GM23338 (cell line): ENCODE data around the gene CTRB1. TPM values are rescaled to one million over a fixed set of nuclear protein-coding genes. Genes with fewer than 3 reads are reported as not detected.
A peak's percentile ranks its signal among the peaks of the same experiment; 100 is the strongest.
"Not testable (repeated sequence)": the region's sequence is repeated elsewhere in the genome, so short reads cannot be mapped to it uniquely, and the experiment has no call there.

ENCODE experiments used
- ATAC-seq: fragments of 200-7000 bp; cut with Tn5 transposase; 3 replicates; pipeline ENCODE4 v1.9.1; 2020
- DNase-seq: peaks from one replicate; pipeline ENCODE4 v3.0.0-alpha.2; 2015; ENCODE audit warnings: low spot score
- H2AFZ ChIP-seq: fragments of 200-600 bp; sonication (generic); 2 replicates; pipeline ENCODE4 v1.8.0; 2016; ENCODE audit warnings: antibody characterized with exemption, mild to moderate bottlenecking, moderate library complexity
- H3F3A ChIP-seq: fragments of 200-600 bp; sonication (generic); replicated peaks from 2 replicates; pipeline ENCODE4 v1.8.0; 2017; ENCODE audit warnings: antibody characterized with exemption, mixed run types, low read depth
- H3K27ac ChIP-seq: fragments of 200-600 bp; sonication (generic); 2 replicates; pipeline ENCODE4 v1.6.1; 2016; ENCODE audit warnings: low read depth
- H3K27me3 ChIP-seq: fragments of 200-600 bp; sonication (generic); 2 replicates; pipeline ENCODE4 v1.8.0; 2016; ENCODE audit warnings: mild to moderate bottlenecking, mixed run types, moderate library complexity; ENCODE audit not compliant: insufficient read depth
- H3K36me3 ChIP-seq: fragments of 200-600 bp; sonication (generic); 2 replicates; pipeline ENCODE4 v1.8.0; 2016; ENCODE audit warnings: mild to moderate bottlenecking; ENCODE audit not compliant: insufficient read depth
- H3K4me1 ChIP-seq: fragments of 200-600 bp; sonication (generic); 2 replicates; pipeline ENCODE4 v1.8.0; 2016; ENCODE audit warnings: mild to moderate bottlenecking, moderate library complexity; ENCODE audit not compliant: insufficient read depth
- H3K4me2 ChIP-seq: fragments of 200-600 bp; sonication (generic); 2 replicates; pipeline ENCODE4 v1.7.1; 2017; ENCODE audit warnings: mixed run types
- H3K4me3 ChIP-seq: fragments of 200-600 bp; sonication (generic); 2 replicates; pipeline ENCODE4 v1.6.1; 2016; ENCODE audit warnings: mixed run types
- H3K79me2 ChIP-seq: fragments of 200-600 bp; sonication (generic); replicated peaks from 2 replicates; pipeline ENCODE4 v1.8.0; 2017; ENCODE audit warnings: mild to moderate bottlenecking; ENCODE audit not compliant: insufficient read depth
- H3K9me2 ChIP-seq: fragments of 200-600 bp; sonication (generic); 2 replicates; pipeline ENCODE4 v1.8.0; 2017; ENCODE audit not compliant: insufficient read depth
- H4K20me1 ChIP-seq: fragments of 200-600 bp; sonication (generic); replicated peaks from 2 replicates; pipeline ENCODE4 v1.8.0; 2017; ENCODE audit warnings: mild to moderate bottlenecking; ENCODE audit not compliant: insufficient read depth
- H3K27ac Mint-ChIP-seq: 2 replicates; pipeline ENCODE4 v1.8.0; 2020; ENCODE audit warnings: inconsistent platforms, mild to moderate bottlenecking, moderate library complexity, mixed read lengths
- H3K27me3 Mint-ChIP-seq: 3 replicates; pipeline ENCODE4 v1.8.0; 2022; ENCODE audit warnings: low read depth, mild to moderate bottlenecking, moderate library complexity, mixed read lengths, inconsistent platforms; ENCODE audit not compliant: insufficient read depth, poor library complexity
- H3K36me3 Mint-ChIP-seq: 3 replicates; pipeline ENCODE4 v1.8.0; 2021; ENCODE audit warnings: low read depth, mild to moderate bottlenecking, inconsistent platforms, moderate library complexity, mixed read lengths
- H3K4me1 Mint-ChIP-seq: 3 replicates; pipeline ENCODE4 v1.8.0; 2020; ENCODE audit warnings: mild to moderate bottlenecking, inconsistent platforms, mixed read lengths
- H3K4me3 Mint-ChIP-seq: 3 replicates; pipeline ENCODE4 v1.8.0; 2021; ENCODE audit warnings: moderate library complexity, mild to moderate bottlenecking, inconsistent platforms, mixed read lengths
- H3K9me3 Mint-ChIP-seq: 3 replicates; pipeline ENCODE4 v1.8.0; 2020; ENCODE audit warnings: moderate library complexity, mild to moderate bottlenecking, inconsistent platforms, mixed read lengths
- EZH2 ChIP-seq: fragments of 200-600 bp; sonication (generic); IDR thresholded peaks from one replicate; pipeline ENCODE4 v1.8.0; 2017; ENCODE audit warnings: antibody characterized with exemption, mild to moderate bottlenecking, low read depth; ENCODE audit not compliant: unreplicated experiment
- JUNB ChIP-seq: IDR thresholded peaks from one replicate; pipeline ENCODE4 v1.6.1; 2016; ENCODE audit warnings: antibody characterized with exemption; ENCODE audit not compliant: unreplicated experiment
- NANOG ChIP-seq: IDR thresholded peaks from 2 replicates; pipeline ENCODE4 v1.6.1; 2016; ENCODE audit warnings: antibody characterized with exemption, borderline replicate concordance
- POLR2AphosphoS5 ChIP-seq: IDR thresholded peaks from 2 replicates; pipeline ENCODE4 v1.6.1; 2016; ENCODE audit warnings: antibody characterized with exemption, low read depth
- ZNF114 ChIP-seq: fragments of 250-450 bp; sonication (Bioruptor Pico); IDR thresholded peaks from 2 replicates; pipeline ENCODE4 v1.5.0; 2020; ENCODE audit warnings: mild to moderate bottlenecking, moderate library complexity
- polyA plus RNA-seq: library from polyadenylated mRNA; unstranded; fragments of >200 nt; fragmentation: Nextera tagmentation; extraction: Ambion mirVana; gene quantifications from 2 replicates; pipeline ENCODE4 v1.2.1, GENCODE V29; 2016
- total RNA-seq: library from RNA; depleted of rRNA; stranded (reverse); fragments of >200 nt; shearing (Covaris generic); gene quantifications from 2 replicates; pipeline ENCODE4 v1.2.3, GENCODE V29; 2014
- TF ChIP-seq, protein P1 (sequence below), 2 experiments: fragments of 200-600 bp in 1 of 2; sonication (generic) in 1 of 2; conservative IDR thresholded peaks; 2 replicates each; pipeline versions ENCODE4 v1.5.1 to v1.6.1; 2016 to 2017; ENCODE audit warnings: antibody characterized with exemption in 2 of 2, low read depth in 2 of 2, mild to moderate bottlenecking in 2 of 2, moderate library complexity in 1 of 2

The CTRB1 gene
- total and polyA plus RNA-seq, 2 experiments from 2014 or later: not detected

- DNase-seq (no peak), ATAC-seq (no peak)
- Histone ChIP-seq H3K27me3 (no peaks in the 10 kb centered on the region), H3K36me3 (no peaks in the 10 kb centered on the region), H3K79me2 (no peaks in the 10 kb centered on the region), H3F3A (no peaks in the 10 kb centered on the region), H4K20me1 (no peaks in the 10 kb centered on the region), H3K9me2 (no peaks in the 10 kb centered on the region), H3K4me3 (no peak overlapping the region), H2AFZ (no peak overlapping the region), H3K4me1 (no peaks in the 10 kb centered on the region), H3K27ac (no peak overlapping the region), H3K4me2 (no peak overlapping the region)
- Mint-ChIP-seq H3K27ac (no peak overlapping the region), H3K36me3 (no peaks in the 10 kb centered on the region), H3K27me3 (peaks cover 2% of the 10 kb centered on the region), H3K4me1 (no peaks in the 10 kb centered on the region), H3K9me3 (no peaks in the 10 kb centered on the region; the same call in 2 of the 3 replicates), H3K4me3 (no peak overlapping the region)
- TF ChIP-seq POLR2AphosphoS5 (no peak), NANOG (no peak), JUNB (no peak)
- TF ChIP-seq, protein P1, sequence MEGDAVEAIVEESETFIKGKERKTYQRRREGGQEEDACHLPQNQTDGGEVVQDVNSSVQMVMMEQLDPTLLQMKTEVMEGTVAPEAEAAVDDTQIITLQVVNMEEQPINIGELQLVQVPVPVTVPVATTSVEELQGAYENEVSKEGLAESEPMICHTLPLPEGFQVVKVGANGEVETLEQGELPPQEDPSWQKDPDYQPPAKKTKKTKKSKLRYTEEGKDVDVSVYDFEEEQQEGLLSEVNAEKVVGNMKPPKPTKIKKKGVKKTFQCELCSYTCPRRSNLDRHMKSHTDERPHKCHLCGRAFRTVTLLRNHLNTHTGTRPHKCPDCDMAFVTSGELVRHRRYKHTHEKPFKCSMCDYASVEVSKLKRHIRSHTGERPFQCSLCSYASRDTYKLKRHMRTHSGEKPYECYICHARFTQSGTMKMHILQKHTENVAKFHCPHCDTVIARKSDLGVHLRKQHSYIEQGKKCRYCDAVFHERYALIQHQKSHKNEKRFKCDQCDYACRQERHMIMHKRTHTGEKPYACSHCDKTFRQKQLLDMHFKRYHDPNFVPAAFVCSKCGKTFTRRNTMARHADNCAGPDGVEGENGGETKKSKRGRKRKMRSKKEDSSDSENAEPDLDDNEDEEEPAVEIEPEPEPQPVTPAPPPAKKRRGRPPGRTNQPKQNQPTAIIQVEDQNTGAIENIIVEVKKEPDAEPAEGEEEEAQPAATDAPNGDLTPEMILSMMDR (conservative IDR thresholded peaks at IDR 0.05; ENCODE audit: low read depth in 2 of 2): no peak
Observed at GRCh38 chr16:75219838-75220237, 1.1 kb downstream of the CTRB1 start.

DNA sequence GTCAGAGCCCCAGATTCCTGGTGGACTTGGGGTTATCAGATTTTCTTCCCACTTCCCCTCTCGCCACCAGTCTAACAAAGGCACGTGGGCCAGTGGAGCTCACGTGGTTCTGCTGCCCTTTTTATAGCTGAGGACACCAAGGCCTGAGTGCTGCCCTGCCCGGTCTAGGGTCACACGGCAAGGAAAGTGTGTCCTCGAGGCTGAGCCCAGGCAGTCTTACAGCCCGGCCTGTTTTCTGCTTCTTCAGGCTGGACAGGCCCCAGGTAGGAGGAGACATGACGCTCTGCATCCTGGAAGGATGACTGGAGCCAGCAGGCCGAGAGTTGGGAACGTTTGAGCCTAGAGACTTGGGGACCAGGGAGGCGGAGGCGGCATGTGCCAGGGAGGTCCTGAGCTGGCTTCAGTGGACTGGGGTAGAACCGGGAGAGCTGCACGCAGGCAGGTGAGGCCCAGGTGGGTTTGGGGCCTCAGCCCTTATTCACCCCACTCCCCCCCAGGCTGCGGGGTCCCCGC, 3.5 kb downstream of the CTRB1 start:
- peaks cover 3% of the 10 kb centered on the region; the same call in 2 of the 3 replicates for H3K4me1 Mint-ChIP-seq
- Histone ChIP-seq H3K36me3 (no peaks in the 10 kb centered on the region), H3K4me3 (no peak overlapping the region), H3K79me2 (no peaks in the 10 kb centered on the region), H2AFZ (0 out of 2 replicates have a peak overlapping the region, but pooled peaks have one; percentile 38), H4K20me1 (no peaks in the 10 kb centered on the region), H3K9me2 (no peaks in the 10 kb centered on the region), H3K27ac (no peak overlapping the region), H3K27me3 (no peaks in the 10 kb centered on the region), H3K4me1 (no peaks in the 10 kb centered on the region), H3F3A (peaks cover under 1% of the 10 kb centered on the region; the same call in 1 of the 2 replicates), H3K4me2 (no peak overlapping the region)
- ATAC-seq: no peak
- peaks cover 6% of the 10 kb centered on the region for H3K27me3 Mint-ChIP-seq
- no peak overlapping the region; the same call in 2 of the 3 replicates for H3K4me3 Mint-ChIP-seq
- H3K27ac Mint-ChIP-seq: no peak overlapping the region
- H3K9me3 Mint-ChIP-seq: no peaks in the 10 kb centered on the region; the same call in 2 of the 3 replicates
- no peak for TF ChIP-seq EZH2
- TF ChIP-seq ZNF114: no peak
- DNase-seq: peak; percentile 25
- H3K36me3 Mint-ChIP-seq: peaks cover under 1% of the 10 kb centered on the region; the same call in 1 of the 3 replicates

GRCh38 chr16:75223129-75223528, 4.3 kb downstream of the CTRB1 start:
- H3K4me1 ChIP-seq, H3K79me2 ChIP-seq, H3K27me3 ChIP-seq, H3K4me3 ChIP-seq, H3K9me2 ChIP-seq, H3K4me2 ChIP-seq, H4K20me1 ChIP-seq, H3K36me3 Mint-ChIP-seq, H3K4me1 Mint-ChIP-seq, H2AFZ ChIP-seq, DNase-seq, H3K27ac Mint-ChIP-seq, H3K27ac ChIP-seq, H3K36me3 ChIP-seq, ATAC-seq, H3K4me3 Mint-ChIP-seq, H3K9me3 Mint-ChIP-seq, H3F3A ChIP-seq: not testable (repeated sequence)
- peaks cover 13% of the 10 kb centered on the region for H3K27me3 Mint-ChIP-seq
